HG03175 (cell line): ENCODE measurements around the gene CABP1.
A peak's percentile ranks its signal among the peaks of the same experiment; 100 is the strongest.

Source experiments
- ATAC-seq: cut with Tn5 transposase; IDR thresholded peaks from one replicate; pipeline ENCODE4 v1.9.1; 2021; ENCODE audit warnings: mild to moderate bottlenecking, moderate library complexity; ENCODE audit not compliant: unreplicated experiment

The CABP1 gene

GRCh38 chr12:120690083-120690450 lies 49.6 kb downstream of the CABP1 start:
- ATAC-seq: no peak

- ATAC-seq: no peak
Measured at GRCh38 chr12:120690978-120691377, 50.6 kb downstream of the CABP1 start.

DNA sequence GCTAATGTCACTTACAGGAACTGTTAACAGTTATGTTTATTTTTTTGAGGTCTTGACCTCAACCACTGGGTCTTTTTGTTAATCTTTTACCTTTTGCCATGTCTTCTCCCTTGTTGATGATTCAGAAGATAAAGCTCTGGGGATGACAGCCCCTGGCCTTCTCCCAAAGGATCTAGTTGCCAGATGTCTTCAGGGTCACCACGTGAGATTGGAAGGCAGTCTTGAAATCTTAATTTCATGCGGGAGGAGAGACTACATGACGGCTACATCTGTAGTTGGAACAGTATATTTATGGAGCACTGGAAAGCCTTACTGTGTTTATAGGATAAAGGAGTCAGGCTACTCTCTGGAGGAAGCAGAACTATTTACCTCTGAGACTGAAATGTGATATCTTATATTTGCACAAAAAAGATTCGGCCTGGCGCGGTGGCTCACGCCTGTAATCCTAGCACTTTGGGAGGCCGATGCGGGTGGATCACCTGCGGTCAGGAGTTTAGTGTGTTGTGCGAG lies 52.2 kb downstream of the CABP1 start:
- ATAC-seq: no peak

- ATAC-seq: no peak
Measured at GRCh38 chr12:120693848-120694247, 53.4 kb downstream of the CABP1 start.

GRCh38 chr12:120696626-120697025 lies 56.2 kb downstream of the CABP1 start:
- no peak for ATAC-seq

DNA sequence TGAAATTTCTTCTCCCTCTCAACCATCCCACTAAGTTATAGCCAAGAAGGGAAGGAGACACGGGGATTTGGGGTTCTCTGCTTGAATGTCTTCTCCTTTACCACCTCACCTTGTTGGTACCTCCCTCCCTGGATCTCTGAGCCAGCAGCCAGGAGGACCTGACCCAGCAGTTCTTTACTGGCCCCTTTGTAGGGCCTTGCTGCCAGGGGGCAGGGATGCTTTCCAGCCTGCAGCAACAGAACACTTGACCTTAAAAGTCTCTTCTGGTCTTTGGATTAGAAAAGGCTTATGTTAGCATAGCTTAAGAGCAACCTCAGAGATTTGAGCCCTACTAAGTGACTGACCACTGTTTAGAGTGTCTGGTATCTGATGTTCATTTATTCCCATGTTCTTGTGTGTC lies 56.9 kb downstream of the CABP1 start:
- no peak for ATAC-seq

DNA sequence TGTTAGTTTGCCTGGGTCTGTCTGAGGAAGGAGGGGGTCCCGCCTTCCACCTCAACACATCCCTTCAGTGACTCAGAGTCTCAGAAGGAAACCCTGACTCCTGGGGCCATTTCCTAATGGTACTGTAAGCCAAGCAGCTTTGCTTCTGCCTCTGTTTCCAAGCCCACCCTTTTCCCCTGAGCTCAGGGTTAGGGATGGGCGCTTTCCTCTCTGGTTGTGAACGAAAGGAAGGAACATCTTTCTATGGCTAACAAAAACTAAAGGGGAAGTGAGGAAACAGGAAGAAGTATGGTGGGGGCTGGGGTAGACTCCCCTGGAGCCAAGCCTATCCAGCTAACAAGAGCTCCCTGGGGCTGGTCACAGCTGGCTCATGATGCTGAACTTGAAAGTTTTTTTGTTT lies 58.2 kb downstream of the CABP1 start:
- ATAC-seq: no peak

- ATAC-seq: no peak
Measured at GRCh38 chr12:120699553-120699952, 59.1 kb downstream of the CABP1 start.

DNA sequence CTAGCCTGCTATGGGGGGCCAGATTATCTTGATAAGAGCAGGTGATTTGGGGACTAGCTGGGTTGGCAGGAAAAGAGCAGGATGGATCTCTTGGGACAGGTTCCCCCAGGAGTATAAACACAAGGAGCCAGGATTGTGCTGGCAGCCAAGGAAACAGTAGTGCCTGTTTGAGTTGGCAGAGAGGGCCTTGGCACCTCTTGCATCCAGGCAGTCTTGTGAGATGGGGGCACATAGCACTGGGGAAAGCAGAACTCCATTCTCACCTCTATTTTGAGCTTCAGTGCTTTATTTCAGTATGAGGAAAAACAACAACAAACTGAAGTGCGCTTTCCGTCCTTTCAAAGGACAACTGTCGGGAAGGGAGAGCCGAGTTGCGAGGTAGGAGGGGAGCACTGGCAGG lies 60.5 kb downstream of the CABP1 start:
- no peak for ATAC-seq

- no peak for ATAC-seq
Measured at GRCh38 chr12:120702637-120703036, 62.2 kb downstream of the CABP1 start.

DNA sequence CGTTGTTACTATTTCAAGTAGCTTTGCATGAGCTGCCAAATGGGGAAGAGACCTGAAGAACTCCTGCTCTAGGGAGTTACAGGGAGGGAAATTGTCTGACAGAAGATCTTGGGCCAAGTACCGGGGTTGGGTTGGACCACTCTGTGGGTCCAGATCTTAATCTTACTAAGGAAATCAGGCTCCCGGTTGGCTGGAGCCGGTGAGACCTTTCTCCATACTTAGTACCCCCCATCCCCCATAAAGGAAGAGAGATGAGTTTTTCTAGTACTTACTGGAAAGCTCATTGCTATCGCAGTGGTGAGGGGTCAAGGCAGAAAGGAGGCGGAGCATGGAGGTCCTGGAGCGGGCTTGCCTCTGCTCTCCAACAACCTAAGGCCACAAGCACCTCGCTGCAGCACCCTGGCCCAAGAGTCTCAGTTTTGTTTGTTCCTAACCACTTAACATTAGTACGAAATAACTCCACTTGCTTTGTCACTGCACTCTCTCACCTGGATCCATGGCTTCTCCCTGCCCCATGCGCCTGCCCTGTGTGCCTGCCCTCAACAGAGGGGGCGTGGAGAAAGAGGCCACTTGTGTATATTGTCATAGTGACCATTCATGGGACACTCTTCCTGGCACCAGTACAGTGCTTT lies 63.0 kb downstream of the CABP1 start:
- no peak for ATAC-seq

DNA sequence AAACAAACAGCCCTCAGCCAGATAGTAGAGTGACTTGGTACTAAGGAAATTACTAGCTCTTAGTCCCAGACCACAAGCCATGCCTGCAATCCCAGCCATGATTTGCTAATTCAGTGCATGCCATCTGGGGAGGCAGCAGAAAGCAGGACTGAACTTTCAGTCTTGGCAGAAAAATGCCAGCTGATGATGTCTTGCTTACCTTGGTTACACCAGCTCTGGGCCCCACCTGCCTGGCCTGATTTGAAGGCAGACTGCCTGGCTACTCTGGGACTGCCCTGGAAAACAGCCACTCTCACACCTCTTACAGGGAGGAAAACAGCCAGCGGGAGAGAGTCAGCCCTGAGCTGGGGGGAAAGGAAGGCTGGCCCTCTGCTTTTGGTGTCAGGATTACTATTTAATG lies 65.2 kb downstream of the CABP1 start:
- ATAC-seq: no peak

GRCh38 chr12:120706029-120706428 lies 65.6 kb downstream of the CABP1 start:
- ATAC-seq: no peak

DNA sequence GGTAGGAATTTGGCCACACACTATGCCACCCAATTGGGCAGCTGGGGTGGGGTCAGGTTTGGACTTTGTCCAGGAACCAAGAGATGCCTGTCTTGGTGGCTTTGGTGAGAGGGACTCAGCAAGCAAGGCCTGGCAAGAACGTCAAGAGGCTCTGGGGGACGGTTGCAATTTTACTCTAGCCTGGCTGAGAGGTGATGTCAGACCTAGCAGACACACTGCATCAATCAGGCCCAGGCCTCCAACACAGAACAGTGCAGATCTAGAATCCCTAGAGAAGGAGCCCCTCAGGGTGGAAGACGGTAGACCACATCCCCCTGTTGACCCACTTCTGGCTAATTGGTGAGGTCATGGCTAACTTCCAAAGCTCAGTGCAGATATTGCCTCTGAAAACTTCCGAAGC lies 68.2 kb downstream of the CABP1 start:
- no peak for ATAC-seq

DNA sequence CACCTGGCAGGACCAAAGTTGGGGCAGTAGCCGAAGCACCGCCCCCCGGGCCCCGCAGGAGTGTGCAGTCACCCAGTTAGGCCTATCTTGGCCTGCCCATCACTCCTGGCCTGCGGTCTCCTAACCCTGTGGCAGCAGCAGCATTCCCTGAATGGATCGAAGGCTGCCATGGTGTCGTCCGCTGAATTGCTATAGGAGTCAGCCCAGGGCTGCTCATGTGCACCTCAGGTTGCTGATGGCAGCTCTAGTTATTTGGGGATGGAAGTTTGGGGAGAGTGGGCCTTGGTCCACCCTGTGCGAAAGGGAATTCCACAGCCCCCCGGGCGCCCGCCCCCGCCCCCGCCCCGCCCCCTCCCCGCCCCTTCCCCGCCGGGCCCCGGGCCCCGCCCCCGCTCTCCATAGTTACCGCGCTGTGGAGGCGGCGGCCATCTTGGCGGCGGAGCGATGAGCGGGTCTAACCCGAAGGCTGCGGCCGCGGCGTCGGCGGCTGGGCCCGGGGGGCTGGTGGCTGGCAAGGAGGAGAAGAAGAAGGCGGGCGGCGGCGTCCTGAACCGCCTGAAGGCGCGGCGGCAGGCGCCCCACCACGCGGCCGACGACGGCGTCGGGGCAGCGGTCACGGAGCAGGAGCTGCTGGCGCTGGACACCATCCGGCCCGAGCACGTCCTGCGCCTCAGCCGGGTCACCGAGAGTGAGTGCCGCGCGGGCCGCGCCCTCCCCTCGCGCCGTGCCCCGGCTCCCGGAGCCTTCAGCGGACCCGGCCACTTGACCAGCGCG lies 69.8 kb downstream of the CABP1 start, which contains the start of gene UNC119B:
UNC119B (plus strand) TSS at position 428 of the 774 bp plus-strand sequence; CDS start at position 445, 17 bp downstream.
- ATAC-seq: peak; percentile 67

DNA sequence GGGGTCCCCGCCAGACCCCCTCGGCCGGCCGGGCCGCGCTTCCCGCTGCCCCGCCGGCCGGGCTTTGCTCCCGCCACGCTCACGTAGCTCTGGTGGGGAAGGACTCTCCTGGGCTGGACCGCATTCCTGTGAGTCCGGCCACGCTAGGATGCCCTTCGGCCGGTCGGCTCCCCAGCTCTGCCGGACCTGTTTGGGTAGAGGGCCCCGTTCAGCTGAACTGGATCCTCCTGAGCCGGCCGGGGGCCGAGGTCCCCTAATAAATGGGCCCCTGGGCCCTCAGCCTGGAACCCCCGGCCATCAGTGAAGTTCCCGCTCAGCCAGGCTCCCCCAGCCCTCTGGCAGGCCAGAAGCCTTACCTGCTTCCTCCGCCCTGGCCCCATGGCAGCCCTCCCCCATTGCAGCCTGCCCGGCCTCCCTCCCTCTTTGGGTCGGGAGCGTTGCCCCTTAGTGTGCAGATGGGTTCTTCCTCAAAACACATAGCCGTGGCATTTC lies 70.4 kb downstream of the CABP1 start:
- ATAC-seq: peak; percentile 21

DNA sequence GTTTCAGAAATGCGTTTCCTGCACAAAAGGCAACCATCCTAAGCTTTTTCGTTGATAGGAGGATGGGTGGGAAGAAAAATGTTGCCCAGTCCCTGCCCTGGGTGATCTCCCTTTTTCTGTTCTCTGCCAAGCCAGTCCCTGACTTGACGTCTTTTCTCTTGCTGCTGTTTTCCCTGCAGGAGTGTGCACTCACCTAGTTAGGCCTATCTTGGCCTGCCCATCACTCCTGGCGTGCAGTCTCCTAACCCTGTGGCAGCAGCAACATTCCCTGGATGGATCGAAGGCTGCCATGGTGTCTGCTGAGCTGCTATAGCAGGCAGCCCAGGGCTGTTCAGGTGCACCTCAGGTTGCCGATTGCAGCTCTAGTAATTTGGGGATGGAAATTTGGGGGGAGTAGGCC lies 71.0 kb downstream of the CABP1 start:
- no peak for ATAC-seq

DNA sequence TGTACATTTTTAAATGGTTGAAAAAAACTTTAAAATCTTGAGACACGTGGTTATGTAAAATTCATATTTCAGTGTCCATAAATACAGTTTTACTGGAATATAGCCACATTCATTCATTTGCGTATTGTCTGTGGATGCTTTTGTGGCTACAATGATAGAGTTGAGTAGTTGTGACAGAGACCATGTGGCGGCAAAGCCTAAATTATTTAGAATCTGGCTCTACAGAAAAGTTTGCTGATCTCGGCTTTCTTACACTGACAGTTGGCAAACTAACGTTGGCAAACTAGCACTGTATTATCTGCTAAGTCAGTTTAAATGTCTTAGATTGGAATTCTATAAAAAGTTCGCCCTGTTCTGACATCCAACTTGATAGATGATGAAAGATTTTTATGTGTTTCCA lies 72.2 kb downstream of the CABP1 start:
- ATAC-seq: no peak

- ATAC-seq: peak; percentile 48
Measured at GRCh38 chr12:120713861-120714482, 73.5 kb downstream of the CABP1 start.
